Calu3 (cell line): ENCODE results near the gene H2BK1. TPM values are rescaled to one million over a fixed set of nuclear protein-coding genes. Genes with fewer than 3 reads are reported as not detected.

Experiments
- BruUV-seq: library from RNA; stranded (reverse); fragments of 400-500 nt; replicated peaks from 2 replicates; lab custom pipeline; 2021; lab: Mats Ljungman, UMichigan
- CTCF ChIA-PET: fragments of 300-600 bp; sonication (Branson Sonifier 250); formaldehyde crosslinking; loops from one replicate; lab custom pipeline; 2022; ENCODE audit warnings: antibody characterized with exemption; lab: Charles Lee
- DNase-seq: peaks from one replicate; pipeline ENCODE4 v3.0.0; 2022
- H3K27ac Mint-ChIP-seq: one replicate; pipeline ENCODE4 v1.8.0; 2022; ENCODE audit warnings: mixed read lengths; ENCODE audit not compliant: unreplicated experiment
- H3K27me3 Mint-ChIP-seq: one replicate; pipeline ENCODE4 v1.8.0; 2022; ENCODE audit warnings: mixed read lengths; ENCODE audit not compliant: unreplicated experiment
- H3K36me3 Mint-ChIP-seq: one replicate; pipeline ENCODE4 v1.8.0; 2022; ENCODE audit warnings: mild to moderate bottlenecking, moderate library complexity, mixed read lengths; ENCODE audit not compliant: insufficient read depth, unreplicated experiment
- H3K4me1 Mint-ChIP-seq: one replicate; pipeline ENCODE4 v1.8.0; 2022; ENCODE audit warnings: mild to moderate bottlenecking, low read depth, mixed read lengths; ENCODE audit not compliant: unreplicated experiment
- H3K4me3 Mint-ChIP-seq: one replicate; pipeline ENCODE4 v1.8.0; 2022; ENCODE audit warnings: mild to moderate bottlenecking, low read depth, moderate library complexity, mixed read lengths; ENCODE audit not compliant: unreplicated experiment
- H3K9me3 Mint-ChIP-seq: one replicate; pipeline ENCODE4 v1.8.0; 2022; ENCODE audit warnings: low read depth, mixed read lengths; ENCODE audit not compliant: unreplicated experiment
- CTCF ChIP-seq: fragments of 200-600 bp; IDR thresholded peaks from one replicate; pipeline ENCODE4 v1.8.0; 2022; ENCODE audit warnings: antibody characterized with exemption; ENCODE audit not compliant: unreplicated experiment
- intact Hi-C: fragments of 100-400 bp; cut with micrococcal nuclease; formaldehyde crosslinking; loops from one replicate; pipeline ENCODE4 v1.10.0; 2022; ENCODE audit not compliant: unreplicated experiment
- total RNA-seq: library from RNA; stranded (reverse); gene quantifications from 2 replicates; pipeline ENCODE4 v1.2.3, GENCODE V29; 2022

The H2BK1 gene
- total RNA-seq, 1 experiment from 2014 or later, result not detected

GRCh38 chr7:151177310-151177709 lies 33.0 kb downstream of the H2BK1 start:
- DNase-seq, result no peak
- intact Hi-C loops, result no loop called here
- Mint-ChIP-seq H3K27ac (no peak overlapping the region), H3K27me3 (peaks cover 98% of the 10 kb centered on the region), H3K9me3 (no peaks in the 10 kb centered on the region), H3K4me3 (no peak overlapping the region), H3K36me3 (no peaks in the 10 kb centered on the region), H3K4me1 (no peaks in the 10 kb centered on the region)
- CTCF ChIA-PET, result no interaction called here
- BruUV-seq, result no TSS peak
- no peak for TF ChIP-seq CTCF

- H3K36me3 Mint-ChIP-seq, result no peaks in the 10 kb centered on the region
- no TSS peak for BruUV-seq
- H3K4me3 Mint-ChIP-seq, result no peak overlapping the region
- H3K4me1 Mint-ChIP-seq, result no peaks in the 10 kb centered on the region
- no peak for DNase-seq
- CTCF ChIA-PET, result no interaction called here
- H3K9me3 Mint-ChIP-seq, result no peaks in the 10 kb centered on the region
- peaks cover 98% of the 10 kb centered on the region for H3K27me3 Mint-ChIP-seq
- H3K27ac Mint-ChIP-seq, result no peak overlapping the region
- intact Hi-C loops, result no loop called here
- TF ChIP-seq CTCF, result no peak
Observed at GRCh38 chr7:151176401-151176800, 33.9 kb downstream of the H2BK1 start.

- CTCF ChIA-PET, result no interaction called here
- no peaks in the 10 kb centered on the region for H3K9me3 Mint-ChIP-seq
- no peaks in the 10 kb centered on the region for H3K4me1 Mint-ChIP-seq
- TF ChIP-seq CTCF, result no peak
- intact Hi-C loops, result no loop called here
- no peak overlapping the region for H3K27ac Mint-ChIP-seq
- H3K36me3 Mint-ChIP-seq, result no peaks in the 10 kb centered on the region
- no peak overlapping the region for H3K4me3 Mint-ChIP-seq
- BruUV-seq, result no TSS peak
- H3K27me3 Mint-ChIP-seq, result peaks cover 99% of the 10 kb centered on the region
- DNase-seq, result no peak
Observed at GRCh38 chr7:151175793-151176311, 34.4 kb downstream of the H2BK1 start.

GRCh38 chr7:151175047-151175792 lies 35.1 kb downstream of the H2BK1 start:
- TF ChIP-seq CTCF, result no peak

More at GRCh38 chr7:151175047-151175792, 35.1 kb downstream of the H2BK1 start:
- Mint-ChIP-seq H3K4me1 (no peaks in the 10 kb centered on the region), H3K27ac (no peak overlapping the region), H3K27me3 (peaks cover 99% of the 10 kb centered on the region), H3K36me3 (no peaks in the 10 kb centered on the region), H3K4me3 (no peak overlapping the region), H3K9me3 (no peaks in the 10 kb centered on the region)
- CTCF ChIA-PET, result no interaction called here
- no TSS peak for BruUV-seq
- DNase-seq, result no peak
- intact Hi-C loops, result no loop called here
